GM12801 (cell line): ENCODE measurements around the gene POPDC2.

Experiments
- TF ChIP-seq, protein P1 (sequence below): IDR thresholded peaks from one replicate; pipeline ENCODE4 v1.5.1; 2011; ENCODE audit warnings: control low read depth; ENCODE audit not compliant: insufficient read length; ENCODE audit errors: extremely low read depth

The POPDC2 gene

DNA sequence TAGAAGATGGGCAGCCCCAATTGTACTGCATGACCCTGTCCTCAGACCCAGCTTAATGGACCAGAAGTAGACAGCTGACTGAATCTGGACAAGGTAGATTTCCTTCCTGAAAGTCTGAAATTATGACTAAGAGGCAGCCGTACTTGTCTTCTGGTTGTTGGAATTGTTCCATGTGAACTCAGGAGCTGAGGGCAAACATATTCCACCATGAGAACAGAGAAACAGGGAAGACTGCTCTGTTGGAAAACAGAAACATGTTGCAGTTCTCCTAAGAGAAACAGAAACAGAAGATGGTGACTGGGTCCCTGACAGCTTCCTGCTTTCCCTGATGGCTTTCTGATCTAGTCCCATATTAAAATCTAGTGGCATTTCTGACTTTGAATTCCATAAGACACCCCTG lies 24.1 kb downstream of the POPDC2 start:
- TF ChIP-seq, protein P1, sequence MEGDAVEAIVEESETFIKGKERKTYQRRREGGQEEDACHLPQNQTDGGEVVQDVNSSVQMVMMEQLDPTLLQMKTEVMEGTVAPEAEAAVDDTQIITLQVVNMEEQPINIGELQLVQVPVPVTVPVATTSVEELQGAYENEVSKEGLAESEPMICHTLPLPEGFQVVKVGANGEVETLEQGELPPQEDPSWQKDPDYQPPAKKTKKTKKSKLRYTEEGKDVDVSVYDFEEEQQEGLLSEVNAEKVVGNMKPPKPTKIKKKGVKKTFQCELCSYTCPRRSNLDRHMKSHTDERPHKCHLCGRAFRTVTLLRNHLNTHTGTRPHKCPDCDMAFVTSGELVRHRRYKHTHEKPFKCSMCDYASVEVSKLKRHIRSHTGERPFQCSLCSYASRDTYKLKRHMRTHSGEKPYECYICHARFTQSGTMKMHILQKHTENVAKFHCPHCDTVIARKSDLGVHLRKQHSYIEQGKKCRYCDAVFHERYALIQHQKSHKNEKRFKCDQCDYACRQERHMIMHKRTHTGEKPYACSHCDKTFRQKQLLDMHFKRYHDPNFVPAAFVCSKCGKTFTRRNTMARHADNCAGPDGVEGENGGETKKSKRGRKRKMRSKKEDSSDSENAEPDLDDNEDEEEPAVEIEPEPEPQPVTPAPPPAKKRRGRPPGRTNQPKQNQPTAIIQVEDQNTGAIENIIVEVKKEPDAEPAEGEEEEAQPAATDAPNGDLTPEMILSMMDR, result no peak

DNA sequence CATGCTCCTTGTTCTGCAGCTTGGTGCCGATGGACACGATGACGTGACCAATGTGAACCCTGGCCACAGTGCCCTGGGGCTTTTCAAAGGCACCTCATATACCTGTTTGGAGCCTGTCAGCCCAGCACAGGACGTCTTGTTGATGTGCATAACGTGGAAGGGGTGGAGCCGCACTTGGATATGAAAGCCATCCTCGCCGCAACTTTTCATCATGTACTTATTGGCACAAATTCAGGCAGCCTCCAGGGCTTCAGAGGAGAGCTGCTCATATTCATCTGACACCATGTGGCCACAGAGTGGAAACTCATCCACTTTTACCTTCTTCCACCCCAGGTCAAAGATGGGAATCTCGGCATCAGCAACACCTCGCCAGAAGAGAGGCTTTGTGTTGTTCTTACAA lies 24.7 kb downstream of the POPDC2 start:
- TF ChIP-seq, protein P1, result no peak

DNA sequence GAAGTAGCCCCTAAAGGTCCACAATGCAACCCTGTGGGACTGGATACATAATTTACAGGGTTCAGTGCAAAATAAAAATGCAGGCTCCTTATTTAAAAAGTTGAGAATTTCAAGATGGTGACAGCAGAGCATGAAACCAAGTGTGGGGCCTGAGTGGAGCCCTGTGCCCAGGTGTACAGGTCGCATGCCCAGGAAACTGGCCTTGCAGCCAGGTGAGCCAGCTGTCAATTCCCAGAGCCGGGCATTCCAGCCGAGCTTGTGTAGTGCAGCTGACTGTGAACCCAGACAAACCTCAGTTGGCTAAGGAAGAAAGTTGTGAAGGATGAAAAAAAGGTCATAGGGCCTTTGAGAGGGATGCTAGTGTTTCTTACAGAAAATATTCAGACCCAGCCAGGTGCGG lies 27.6 kb downstream of the POPDC2 start:
- TF ChIP-seq, protein P1, result no peak

DNA sequence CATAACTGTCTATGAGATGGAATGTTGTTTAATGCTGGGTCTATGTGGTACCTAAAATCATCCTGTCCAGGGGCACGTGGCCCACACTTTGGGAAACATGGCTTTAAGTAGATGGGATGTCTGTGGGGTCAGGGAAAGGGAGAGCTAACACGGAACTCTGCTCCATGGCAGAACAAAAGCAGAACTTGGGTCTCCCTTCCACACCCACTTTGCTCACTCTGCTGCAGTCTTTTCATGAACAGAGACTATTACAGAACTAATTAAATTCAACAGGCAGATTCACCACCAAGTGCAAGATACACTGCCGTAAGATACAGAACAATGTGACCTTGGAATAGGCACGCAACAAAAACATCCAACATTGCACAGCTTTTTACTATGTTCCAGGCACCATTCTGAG lies 28.2 kb downstream of the POPDC2 start:
- TF ChIP-seq, protein P1, result no peak

DNA sequence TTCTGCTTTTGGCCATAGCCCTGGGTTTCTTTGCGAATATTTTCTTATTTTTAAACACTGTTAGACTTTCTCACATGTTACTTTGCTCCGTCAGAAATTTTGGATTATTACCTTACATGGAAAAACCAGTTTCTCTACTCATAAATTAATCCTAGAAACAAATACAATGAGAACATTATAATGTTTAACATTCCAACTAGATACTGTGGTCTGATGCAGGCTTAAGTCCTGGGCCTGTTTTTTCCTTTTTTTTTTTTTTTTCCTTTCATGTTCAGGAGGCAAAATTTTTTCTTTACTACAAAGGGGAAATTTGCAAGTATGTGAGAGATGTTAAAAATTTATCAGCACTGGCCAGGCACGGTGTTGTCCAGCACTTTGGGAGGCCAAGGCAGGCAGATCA lies 28.9 kb downstream of the POPDC2 start:
- TF ChIP-seq, protein P1, result no peak

DNA sequence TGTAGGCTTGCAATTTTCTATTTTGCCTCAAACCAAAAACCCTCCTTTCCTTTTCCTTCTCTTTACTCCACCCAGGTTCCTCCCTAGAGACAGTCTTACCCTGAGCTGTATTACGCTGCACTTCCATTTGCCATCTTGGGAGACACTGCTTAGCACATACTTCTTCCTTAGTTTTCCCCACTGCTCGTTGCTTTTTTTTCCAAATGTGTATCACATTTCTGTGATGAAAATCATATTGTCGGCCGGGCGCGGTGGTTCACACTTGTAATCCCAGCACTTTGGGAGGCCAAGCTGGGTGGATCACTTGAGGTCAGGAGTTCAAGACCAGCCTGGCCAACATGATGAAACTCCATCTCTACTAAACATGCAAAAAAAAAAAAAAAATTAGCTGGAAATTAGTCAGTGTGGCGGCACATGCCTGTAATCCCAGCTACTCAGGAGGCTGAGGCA lies 29.5 kb downstream of the POPDC2 start:
- TF ChIP-seq, protein P1, result no peak

DNA sequence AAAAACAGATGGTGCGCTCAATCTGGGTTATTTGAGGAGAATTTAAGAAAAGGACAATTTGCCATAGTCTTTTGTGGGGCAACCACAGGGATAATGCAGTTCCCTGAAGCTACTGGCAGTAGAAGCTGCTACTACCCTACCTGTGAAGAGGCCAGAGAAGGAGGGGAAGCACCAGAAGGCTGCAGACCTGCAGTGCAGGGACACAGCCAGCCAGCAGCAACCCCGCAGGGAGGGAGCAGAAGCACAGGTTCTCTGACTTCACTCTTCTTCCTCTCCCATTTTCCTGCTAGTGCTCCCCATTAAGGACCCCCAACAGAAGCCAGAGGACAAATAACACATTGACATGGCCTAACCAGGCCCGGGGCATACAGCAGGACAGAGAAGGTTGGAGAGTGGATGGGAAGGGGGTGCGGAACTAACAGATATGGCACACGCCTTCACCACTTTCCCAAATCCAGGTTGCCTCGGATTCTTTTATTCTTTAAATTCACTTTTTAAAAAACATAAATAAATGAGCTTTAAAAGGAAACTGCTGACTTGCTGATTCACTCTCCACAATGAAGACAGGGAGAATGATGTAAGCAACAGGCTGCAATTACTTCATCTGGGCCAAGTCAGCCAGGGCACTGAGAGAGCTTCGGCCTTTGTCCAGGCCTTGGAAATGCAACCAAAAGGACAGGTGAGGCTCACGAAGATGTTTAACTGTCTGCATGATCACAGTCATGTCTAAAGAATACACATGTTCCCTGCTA lies 30.1 kb downstream of the POPDC2 start:
- TF ChIP-seq, protein P1, result no peak
